Activated naive CD8-positive, alpha-beta T cell (primary cell): Measurements from ENCODE around the gene THUMPD2.
"Not testable (repeated sequence)": the region's sequence is repeated elsewhere in the genome, so short reads cannot be mapped to it uniquely, and the experiment has no call there.

Source experiments
- H3K27ac Mint-ChIP-seq: one replicate; pipeline ENCODE4 v1.8.0; 2021; ENCODE audit warnings: mixed read lengths
- H3K27me3 Mint-ChIP-seq: one replicate; pipeline ENCODE4 v1.8.0; 2021; ENCODE audit warnings: mixed read lengths
- H3K36me3 Mint-ChIP-seq: one replicate; pipeline ENCODE4 v1.8.0; 2021; ENCODE audit warnings: mixed read lengths
- H3K4me1 Mint-ChIP-seq: one replicate; pipeline ENCODE4 v1.8.0; 2021; ENCODE audit warnings: low read depth, mixed read lengths
- H3K4me3 Mint-ChIP-seq: one replicate; pipeline ENCODE4 v1.8.0; 2021; ENCODE audit warnings: mild to moderate bottlenecking, mixed read lengths
- H3K9me3 Mint-ChIP-seq: one replicate; pipeline ENCODE4 v1.8.0; 2021; ENCODE audit warnings: low read depth, mixed read lengths

The THUMPD2 gene

GRCh38 chr2:39733070-39733674, 45.9 kb downstream of the THUMPD2 start:
- Mint-ChIP-seq H3K4me1 (peaks cover 10% of the 10 kb centered on the region), H3K4me3 (no peak overlapping the region), H3K36me3 (peaks cover 28% of the 10 kb centered on the region), H3K9me3 (no peaks in the 10 kb centered on the region), H3K27ac (no peak overlapping the region), H3K27me3 (no peaks in the 10 kb centered on the region)

GRCh38 chr2:39732482-39732881, 46.6 kb downstream of the THUMPD2 start:
- Mint-ChIP-seq H3K36me3 (peaks cover 22% of the 10 kb centered on the region), H3K4me1 (peaks cover 8% of the 10 kb centered on the region), H3K27ac (no peak overlapping the region), H3K27me3 (no peaks in the 10 kb centered on the region), H3K4me3 (no peak overlapping the region), H3K9me3 (no peaks in the 10 kb centered on the region)

DNA sequence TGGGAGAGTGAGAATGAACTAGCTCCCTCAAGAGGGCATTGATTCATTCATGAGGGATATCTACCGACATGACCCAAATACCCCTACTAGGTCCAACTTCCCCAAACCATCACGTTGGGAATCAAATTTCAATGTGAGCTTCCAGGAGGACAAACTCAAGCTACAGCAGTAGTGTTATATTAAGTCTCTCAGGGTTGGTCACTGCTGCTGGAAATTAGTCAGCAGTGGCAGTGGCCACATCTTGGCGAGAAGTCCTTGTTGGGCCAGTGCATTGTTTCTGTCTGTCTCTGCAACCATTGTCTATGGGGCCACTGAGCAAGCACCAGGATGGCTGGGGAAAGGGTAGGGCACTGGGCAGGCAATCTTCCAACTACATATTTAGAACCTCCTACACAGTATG, 47.5 kb downstream of the THUMPD2 start:
- Mint-ChIP-seq H3K27ac (no peak overlapping the region), H3K27me3 (no peaks in the 10 kb centered on the region), H3K9me3 (no peaks in the 10 kb centered on the region), H3K36me3 (peaks cover 21% of the 10 kb centered on the region), H3K4me3 (no peak overlapping the region), H3K4me1 (peaks cover 8% of the 10 kb centered on the region)

DNA sequence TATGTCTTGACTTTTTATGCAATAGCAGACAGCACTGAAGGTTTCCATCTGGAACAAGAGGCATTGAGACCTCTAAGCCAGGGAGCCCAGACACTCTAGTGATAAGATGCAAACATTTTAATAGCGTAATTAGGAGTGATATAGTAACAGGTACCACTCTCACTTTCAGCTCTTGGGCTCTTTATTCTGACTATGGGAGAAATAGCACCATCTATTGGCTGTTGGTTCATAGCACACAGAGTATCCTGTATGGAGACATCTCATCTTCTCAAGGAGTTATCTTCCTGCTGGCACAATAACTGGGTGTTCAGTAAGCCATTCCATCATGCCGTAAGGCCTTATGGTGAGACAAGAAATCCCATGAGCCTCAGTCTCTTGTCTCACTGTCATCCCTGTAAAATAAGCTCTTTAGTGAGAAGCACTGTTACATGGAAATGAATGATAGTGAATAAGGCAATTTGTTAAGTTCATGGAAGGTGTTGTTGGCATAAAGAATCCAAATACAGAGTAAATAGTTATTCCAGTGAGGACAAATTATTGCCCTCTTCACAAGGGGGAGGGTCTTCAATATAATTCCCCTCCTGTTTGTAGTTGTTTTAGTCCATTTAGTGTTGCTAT, 48.3 kb downstream of the THUMPD2 start:
- Mint-ChIP-seq H3K4me3 (no peak overlapping the region), H3K27ac (no peak overlapping the region)

GRCh38 chr2:39730276-39730675, 48.8 kb downstream of the THUMPD2 start:
- Mint-ChIP-seq H3K4me1 (peaks cover 2% of the 10 kb centered on the region), H3K27ac (no peak overlapping the region), H3K27me3 (no peaks in the 10 kb centered on the region), H3K36me3 (peaks cover 19% of the 10 kb centered on the region), H3K9me3 (no peaks in the 10 kb centered on the region), H3K4me3 (no peak overlapping the region)

More for the DNA sequence above, 48.3 kb downstream of the THUMPD2 start:
- Mint-ChIP-seq H3K36me3 (peaks cover 19% of the 10 kb centered on the region), H3K27me3 (no peaks in the 10 kb centered on the region), H3K9me3 (no peaks in the 10 kb centered on the region), H3K4me1 (peaks cover 6% of the 10 kb centered on the region)

DNA sequence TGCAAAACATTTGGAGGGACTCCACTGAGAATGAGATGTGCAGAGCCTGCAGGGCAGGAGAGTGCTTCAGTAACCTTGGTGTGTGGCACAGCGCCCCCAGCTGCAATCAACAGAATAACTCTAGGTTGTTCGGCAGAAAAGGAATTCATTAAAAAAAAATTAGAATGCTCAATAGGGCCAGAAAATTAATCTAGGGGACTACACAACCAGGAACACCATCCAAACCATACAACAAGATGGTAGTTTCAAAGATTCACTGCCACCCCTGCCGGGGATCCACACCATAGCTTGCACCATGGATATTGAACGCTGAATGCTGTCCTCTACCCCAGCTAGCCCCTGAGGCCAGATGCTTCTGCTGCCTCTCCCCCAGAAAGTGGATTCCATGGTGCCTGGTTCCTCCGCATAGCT, 50.1 kb downstream of the THUMPD2 start:
- Mint-ChIP-seq H3K27me3 (no peaks in the 10 kb centered on the region), H3K27ac (no peak overlapping the region), H3K36me3 (peaks cover 8% of the 10 kb centered on the region), H3K4me3 (no peak overlapping the region), H3K9me3 (no peaks in the 10 kb centered on the region), H3K4me1 (no peaks in the 10 kb centered on the region)

GRCh38 chr2:39728085-39728484, 51.0 kb downstream of the THUMPD2 start:
- not testable (repeated sequence) for H3K27ac Mint-ChIP-seq, H3K4me1 Mint-ChIP-seq, H3K4me3 Mint-ChIP-seq, H3K36me3 Mint-ChIP-seq, H3K27me3 Mint-ChIP-seq, H3K9me3 Mint-ChIP-seq

DNA sequence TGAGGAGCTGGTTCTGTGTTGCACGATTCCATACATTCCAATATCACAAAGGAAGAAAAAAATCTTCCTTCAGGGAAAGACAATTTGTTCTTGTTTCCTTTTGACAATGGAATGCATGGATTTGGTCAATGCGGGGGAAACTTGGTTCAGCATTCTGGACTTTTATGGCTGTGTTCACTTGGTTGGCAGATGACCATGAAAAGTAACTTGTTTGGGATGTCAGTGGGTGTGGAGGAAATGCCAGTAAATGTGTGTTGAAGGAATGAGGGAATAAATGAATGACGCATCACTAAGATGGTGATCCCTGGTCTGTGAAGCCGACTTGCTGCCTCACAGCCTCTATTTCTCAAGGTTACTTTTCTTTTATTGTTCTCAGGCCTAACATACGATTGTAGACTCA, 53.7 kb downstream of the THUMPD2 start:
- H3K4me3 Mint-ChIP-seq, result no peak overlapping the region
- no peaks in the 10 kb centered on the region for H3K4me1 Mint-ChIP-seq
- no peaks in the 10 kb centered on the region for H3K36me3 Mint-ChIP-seq
- H3K27me3 Mint-ChIP-seq, result peaks cover 4% of the 10 kb centered on the region
- no peak overlapping the region for H3K27ac Mint-ChIP-seq
- no peaks in the 10 kb centered on the region for H3K9me3 Mint-ChIP-seq

GRCh38 chr2:39724828-39725144, 54.3 kb downstream of the THUMPD2 start:
- Mint-ChIP-seq H3K27ac (no peak overlapping the region), H3K9me3 (no peaks in the 10 kb centered on the region), H3K4me3 (no peak overlapping the region), H3K4me1 (no peaks in the 10 kb centered on the region), H3K36me3 (no peaks in the 10 kb centered on the region), H3K27me3 (peaks cover 5% of the 10 kb centered on the region)

DNA sequence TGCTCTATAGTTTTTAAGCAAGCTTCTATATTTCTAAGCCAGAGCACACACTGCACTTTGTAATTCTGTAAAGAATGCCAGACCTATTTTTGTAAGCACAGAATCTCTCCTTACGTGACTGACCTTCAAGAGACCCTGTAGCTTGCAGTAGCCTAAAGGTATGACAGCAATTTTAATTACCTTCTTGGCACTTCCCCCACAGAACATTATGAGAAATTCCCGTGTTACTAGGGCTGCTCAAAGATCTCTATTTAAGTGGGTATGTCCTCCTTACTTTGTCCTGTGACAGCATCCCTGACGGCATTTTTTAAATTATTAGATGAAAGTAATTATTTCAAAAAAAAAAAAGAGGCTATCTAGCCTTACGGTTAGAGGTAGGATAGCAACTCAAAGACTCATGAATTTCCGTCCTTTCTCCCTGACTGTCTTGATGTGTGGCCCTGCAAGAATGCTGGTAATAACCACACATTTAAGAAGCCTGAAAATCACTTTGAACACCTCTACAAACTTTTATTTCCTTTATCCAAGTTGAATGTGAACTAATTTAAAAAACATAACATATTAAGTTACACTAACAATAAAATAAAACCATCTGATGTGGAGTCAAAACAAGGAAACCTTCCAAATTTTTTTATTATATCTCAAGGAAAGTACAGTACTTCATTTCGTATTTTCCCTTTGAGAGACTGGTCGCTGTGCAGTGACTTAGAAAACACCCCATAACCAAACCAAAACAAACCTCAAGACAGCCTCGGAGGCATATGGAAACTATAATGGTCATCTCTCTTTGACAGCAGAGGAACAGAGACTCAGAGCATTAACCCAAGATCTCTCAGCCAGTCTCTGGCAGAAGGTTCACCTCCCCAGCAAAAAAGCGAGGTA, 54.9 kb downstream of the THUMPD2 start:
- Mint-ChIP-seq H3K4me3 (no peak overlapping the region), H3K27ac (no peak overlapping the region), H3K9me3 (no peaks in the 10 kb centered on the region), H3K27me3 (peaks cover 5% of the 10 kb centered on the region), H3K36me3 (no peaks in the 10 kb centered on the region), H3K4me1 (no peaks in the 10 kb centered on the region)

- Mint-ChIP-seq H3K4me3 (no peak overlapping the region), H3K9me3 (no peaks in the 10 kb centered on the region), H3K27ac (no peak overlapping the region), H3K4me1 (no peaks in the 10 kb centered on the region), H3K27me3 (peaks cover 5% of the 10 kb centered on the region), H3K36me3 (no peaks in the 10 kb centered on the region)
Measured at GRCh38 chr2:39723497-39723896, 55.6 kb downstream of the THUMPD2 start.

- Mint-ChIP-seq H3K27me3 (peaks cover 5% of the 10 kb centered on the region), H3K27ac (no peak overlapping the region), H3K4me3 (no peak overlapping the region), H3K4me1 (no peaks in the 10 kb centered on the region), H3K36me3 (no peaks in the 10 kb centered on the region), H3K9me3 (no peaks in the 10 kb centered on the region)
Measured at GRCh38 chr2:39720970-39721369, 58.1 kb downstream of the THUMPD2 start.

DNA sequence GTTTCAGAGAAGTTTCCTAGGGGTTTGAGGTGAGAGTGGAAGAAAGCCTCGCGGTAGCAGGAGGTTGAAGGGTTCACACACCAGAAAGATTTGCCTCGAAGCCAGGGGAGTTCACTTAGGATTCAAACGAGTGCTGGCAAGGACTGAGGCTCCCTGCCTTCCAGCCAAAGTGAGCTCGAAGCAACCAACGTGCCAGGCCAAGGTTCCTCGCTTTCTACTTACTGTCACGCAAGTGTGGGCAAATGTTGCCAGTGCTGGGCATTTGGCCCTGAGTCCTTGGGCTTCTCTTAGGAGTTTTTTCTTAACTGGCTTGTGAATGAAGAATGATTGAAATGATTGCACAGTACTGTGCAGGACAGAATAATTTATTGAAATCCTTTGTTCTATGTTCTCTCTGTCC, 59.7 kb downstream of the THUMPD2 start:
- H3K9me3 Mint-ChIP-seq, result no peaks in the 10 kb centered on the region
- peaks cover 5% of the 10 kb centered on the region for H3K27me3 Mint-ChIP-seq
- H3K4me3 Mint-ChIP-seq, result no peak overlapping the region
- no peak overlapping the region for H3K27ac Mint-ChIP-seq
- H3K36me3 Mint-ChIP-seq, result no peaks in the 10 kb centered on the region
- H3K4me1 Mint-ChIP-seq, result no peaks in the 10 kb centered on the region

- H3K4me3 Mint-ChIP-seq, result no peak overlapping the region
- H3K27ac Mint-ChIP-seq, result no peak overlapping the region
- H3K27me3 Mint-ChIP-seq, result peaks cover 5% of the 10 kb centered on the region
- no peaks in the 10 kb centered on the region for H3K36me3 Mint-ChIP-seq
- H3K4me1 Mint-ChIP-seq, result no peaks in the 10 kb centered on the region
- H3K9me3 Mint-ChIP-seq, result no peaks in the 10 kb centered on the region
Measured at GRCh38 chr2:39718483-39718882, 60.6 kb downstream of the THUMPD2 start.

- H3K4me1 Mint-ChIP-seq, result no peaks in the 10 kb centered on the region
- no peak overlapping the region for H3K4me3 Mint-ChIP-seq
- no peak overlapping the region for H3K27ac Mint-ChIP-seq
- peaks cover 5% of the 10 kb centered on the region for H3K27me3 Mint-ChIP-seq
- H3K9me3 Mint-ChIP-seq, result no peaks in the 10 kb centered on the region
- H3K36me3 Mint-ChIP-seq, result no peaks in the 10 kb centered on the region
Measured at GRCh38 chr2:39717067-39717466, 62.0 kb downstream of the THUMPD2 start.
